ENCODE results near the gene RHEX. TPM values are rescaled to one million over a fixed set of nuclear protein-coding genes. Genes with fewer than 3 reads are reported as not detected.
"Not testable (repeated sequence)": the region's sequence is repeated elsewhere in the genome, so short reads cannot be mapped to it uniquely, and the experiment has no call there.

The RHEX gene
- polyA plus RNA-seq, 3 donors, result 3.3 to 5.0 (median 4.7) TPM

GRCh38 chr1:206029484-206029883 lies 23.5 kb upstream of the RHEX start:
- no peak for DNase-seq

- DNase-seq, result no peak
Measured at GRCh38 chr1:206030191-206030590, 22.8 kb upstream of the RHEX start.

DNA sequence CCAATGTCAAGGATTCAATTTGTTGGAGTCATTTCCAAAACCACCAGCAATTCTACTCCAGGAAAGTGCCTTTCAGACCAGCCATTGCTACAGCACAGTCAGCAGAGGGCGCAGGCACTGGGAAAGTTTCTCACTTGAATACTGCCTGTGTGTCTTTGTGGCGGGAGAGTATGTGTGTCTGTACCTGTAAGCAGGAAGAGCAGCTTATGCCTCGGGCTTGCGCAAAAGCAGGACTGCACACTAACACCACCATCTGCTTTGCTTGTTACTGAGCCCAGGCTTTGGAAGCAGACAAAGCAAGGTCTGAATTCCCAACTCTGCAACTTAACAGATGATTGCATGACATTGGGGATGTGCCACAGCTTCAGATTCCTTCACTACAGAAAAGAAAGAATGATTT lies 22.3 kb upstream of the RHEX start:
- DNase-seq, result peak; percentile 69

GRCh38 chr1:206032380-206033140 lies 20.4 kb upstream of the RHEX start:
- no peak for DNase-seq

GRCh38 chr1:206035027-206035426 lies 17.9 kb upstream of the RHEX start:
- no peak for DNase-seq

GRCh38 chr1:206036663-206037455 lies 16.1 kb upstream of the RHEX start:
- DNase-seq, result no peak

DNA sequence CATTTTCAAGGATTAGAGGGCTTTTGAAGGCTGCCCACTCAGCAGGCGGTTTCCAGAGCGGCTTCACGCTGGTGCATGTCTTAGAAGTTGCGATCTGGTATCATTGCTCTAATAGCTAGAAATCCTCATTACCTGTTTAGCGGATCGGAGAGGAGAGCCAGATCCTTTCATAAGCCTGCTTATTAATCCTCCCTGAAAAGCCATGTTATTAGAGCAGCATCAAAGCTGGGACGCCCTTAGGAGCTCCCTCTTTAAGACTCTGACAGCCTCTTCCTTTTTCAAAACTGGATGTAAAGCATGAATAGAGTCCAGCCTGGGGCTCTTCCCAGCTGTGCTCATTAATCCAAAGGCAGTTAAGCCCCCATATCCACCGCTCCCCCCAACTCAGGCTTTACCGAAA lies 15.4 kb upstream of the RHEX start:
- no peak for DNase-seq

- DNase-seq, result peak; percentile 44
Measured at GRCh38 chr1:206039046-206039973, 13.7 kb upstream of the RHEX start.

DNA sequence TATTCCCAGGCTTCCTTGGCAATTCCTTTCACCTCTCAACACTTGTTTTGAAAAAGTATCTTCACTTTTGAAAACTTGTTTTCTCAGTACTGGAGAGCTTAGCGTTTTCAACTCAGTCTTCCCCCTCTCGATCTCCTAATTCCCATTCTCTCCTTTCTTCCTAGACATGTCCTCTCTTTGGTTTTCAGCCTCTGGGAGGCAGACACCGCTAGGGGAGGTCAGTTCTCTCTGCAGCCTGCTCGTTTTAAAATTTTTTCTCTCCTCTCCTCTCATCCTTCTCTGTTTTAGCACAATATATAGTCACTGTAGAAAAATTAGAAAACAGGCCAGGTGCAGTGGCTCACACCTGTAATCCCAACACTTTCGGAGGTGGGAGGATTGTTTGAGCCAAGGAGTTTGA lies 12.6 kb upstream of the RHEX start:
- DNase-seq, result no peak

- DNase-seq, result peak; percentile 61
Measured at GRCh38 chr1:206041640-206042039, 11.3 kb upstream of the RHEX start.

- no peak for DNase-seq
Measured at GRCh38 chr1:206047271-206047670, 5.7 kb upstream of the RHEX start.

DNA sequence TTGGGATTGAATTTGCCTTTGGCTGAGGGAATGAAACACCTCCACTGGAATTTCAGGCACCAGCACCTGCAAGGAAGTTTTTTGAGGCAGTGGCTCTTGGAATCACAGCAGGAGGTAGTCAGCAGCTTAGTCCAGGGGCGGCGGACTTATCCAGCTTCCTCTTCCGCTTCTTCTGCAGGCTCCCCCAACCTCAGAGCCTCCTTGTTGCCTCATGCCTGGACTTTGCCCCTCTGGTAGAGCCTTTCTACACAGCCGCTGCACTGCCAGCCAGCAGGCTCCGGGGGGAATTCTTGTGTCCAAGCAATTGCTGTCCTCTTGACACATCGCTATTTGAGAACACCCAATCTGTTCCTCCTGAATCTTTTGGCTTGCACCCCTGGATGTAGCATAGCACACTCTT lies 4.4 kb upstream of the RHEX start:
- DNase-seq, result no peak

DNA sequence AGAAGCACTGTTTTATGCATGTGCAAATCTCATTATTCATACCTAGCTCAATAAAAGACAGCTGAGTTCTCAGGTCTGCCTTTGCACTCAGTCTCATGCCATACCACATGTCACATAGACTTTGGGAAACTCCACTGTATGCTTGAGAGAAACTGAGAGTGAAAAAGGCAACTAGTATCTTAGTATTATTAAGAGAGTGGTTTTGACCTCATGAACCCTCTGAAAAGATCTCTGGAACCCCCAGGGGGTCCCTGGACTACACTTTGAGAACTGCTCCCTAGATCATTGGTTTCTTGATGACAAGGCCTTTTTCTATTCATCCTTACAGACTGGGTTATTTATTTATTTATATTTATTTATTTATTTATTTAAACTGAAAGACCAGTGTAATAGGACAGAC lies 3.7 kb upstream of the RHEX start:
- no peak for DNase-seq

DNA sequence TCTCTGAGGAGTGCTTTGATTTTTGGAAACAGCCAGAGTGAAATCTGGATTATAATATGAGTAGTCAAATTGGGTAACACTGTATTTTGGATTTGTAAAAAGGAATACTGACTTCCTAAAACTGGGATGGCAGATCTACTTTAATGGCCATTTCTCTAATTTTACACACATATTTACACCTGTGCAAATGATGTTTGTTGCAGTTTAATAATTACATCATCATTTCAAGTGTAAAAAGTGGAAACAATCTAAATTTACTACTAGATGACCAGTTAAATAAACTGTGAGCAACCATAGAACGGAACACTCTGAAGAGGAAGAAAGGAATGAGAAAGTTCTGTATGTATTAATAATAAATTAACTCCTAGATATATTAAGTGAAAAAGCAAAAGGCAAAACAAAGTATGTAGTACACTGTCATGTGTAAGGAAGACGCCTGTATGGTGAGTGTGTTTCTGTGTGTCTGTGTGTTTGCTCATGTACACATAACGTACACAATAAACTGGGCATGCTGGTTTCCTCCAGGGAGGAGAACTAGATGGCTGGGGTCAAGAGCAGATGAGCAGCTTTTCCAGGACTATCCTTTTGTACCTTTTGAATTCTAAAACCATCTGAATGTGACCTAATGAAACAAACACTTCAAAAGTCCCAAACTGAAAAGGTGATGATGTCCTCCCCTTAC lies 2.9 kb upstream of the RHEX start:
- no peak for DNase-seq

DNA sequence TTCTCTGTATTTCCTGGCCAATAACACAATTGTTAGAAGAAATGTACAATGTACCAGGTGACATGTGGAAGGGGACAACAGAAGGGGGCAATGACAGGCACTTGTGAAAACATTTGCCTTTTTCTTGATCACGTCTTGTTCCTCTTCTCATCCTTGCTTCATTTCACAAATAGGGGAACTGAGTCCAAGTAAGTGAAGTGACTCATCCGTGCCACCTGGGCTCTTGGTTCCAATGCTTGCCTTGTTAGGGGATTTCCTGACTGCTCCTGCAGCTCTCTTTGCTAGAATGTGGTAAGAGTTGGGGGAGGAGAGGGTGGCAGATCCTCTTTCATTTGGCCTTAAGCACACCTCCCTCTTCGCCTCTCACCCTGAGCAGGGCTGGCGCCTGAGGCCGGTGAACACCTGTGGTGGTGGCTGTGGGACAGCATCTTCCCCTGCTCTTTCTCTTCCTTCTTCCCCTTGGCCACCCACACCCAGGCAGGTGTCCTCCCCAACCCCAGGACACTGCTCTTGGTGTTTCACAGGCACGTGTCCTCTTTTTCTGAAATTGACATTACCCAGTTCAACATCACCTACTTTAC lies 2.2 kb upstream of the RHEX start:
- no peak for DNase-seq

- not testable (repeated sequence) for DNase-seq
Measured at GRCh38 chr1:206052231-206052865, 625 bp upstream of the RHEX start.

GRCh38 chr1:206053616-206054015 lies 643 bp downstream of the RHEX start:
- not testable (repeated sequence) for DNase-seq

- DNase-seq, result not testable (repeated sequence)
Measured at GRCh38 chr1:206055069-206055625, 2.2 kb downstream of the RHEX start.

- not testable (repeated sequence) for DNase-seq
Measured at GRCh38 chr1:206055639-206056323, 2.8 kb downstream of the RHEX start.
